Esophagus (tissue), 2 donors: ENCODE measurements around the gene KRT4. TPM values are rescaled to one million over a fixed set of nuclear protein-coding genes. Genes with fewer than 3 reads are reported as not detected.

Experiments
- H3K27ac ChIP-seq, 2 donors: one replicate each; pipeline ENCODE4 v1.5.1; 2013; ENCODE audit warnings: low read depth in 2 of 2, mild to moderate bottlenecking in 2 of 2, inconsistent platforms in 1 of 2, low read length in 1 of 2, moderate library complexity in 1 of 2
- H3K27me3 ChIP-seq, 2 donors: one replicate each; pipeline ENCODE4 v1.6.1; 2013; ENCODE audit warnings: low read length in 2 of 2, control low read depth in 1 of 2, mild to moderate bottlenecking in 1 of 2; ENCODE audit not compliant: insufficient read depth in 2 of 2, control insufficient read depth in 1 of 2
- H3K36me3 ChIP-seq, 2 donors: one replicate each; pipeline ENCODE4 v1.6.1; 2013; ENCODE audit warnings: low read length in 1 of 2; ENCODE audit not compliant: control insufficient read depth in 2 of 2, insufficient read depth in 2 of 2
- H3K4me1 ChIP-seq, 2 donors: one replicate each; pipeline ENCODE4 v1.6.1; 2013; ENCODE audit warnings: low read length in 1 of 2; ENCODE audit not compliant: control insufficient read depth in 2 of 2, insufficient read depth in 2 of 2
- H3K4me3 ChIP-seq, 2 donors: one replicate each; pipeline ENCODE4 v1.5.1; 2013; ENCODE audit warnings: low read length in 2 of 2, mild to moderate bottlenecking in 2 of 2, low read depth in 1 of 2, moderate library complexity in 1 of 2
- H3K9me3 ChIP-seq, 2 donors: one replicate each; pipeline ENCODE4 v1.6.1; 2013; ENCODE audit warnings: mild to moderate bottlenecking in 2 of 2, low read depth in 1 of 2, low read length in 1 of 2, moderate library complexity in 1 of 2; ENCODE audit not compliant: control insufficient read depth in 2 of 2, insufficient read depth in 1 of 2
- WGBS, 2 donors: extraction: QIAGEN DNeasy Blood & Tissue Kit; methylation state at CpG; one replicate each; pipeline ENCODE4 v1.1.7; 2013; 5-methylcytosine and 5-hydroxymethylcytosine counted together
- polyA plus RNA-seq, 2 donors: library from polyadenylated mRNA; stranded (reverse); fragments of 200-250 nt; gene quantifications; one replicate each; pipeline ENCODE4 v1.2.3, GENCODE V29; 2013
- donor health status: healthy with polysubstance abuse.
- donor health status: Bipolar disorder and iron deficiency.

KRT4 gene
- polyA plus RNA-seq, 2 donors, result 8,130 to 17,509 TPM

DNA sequence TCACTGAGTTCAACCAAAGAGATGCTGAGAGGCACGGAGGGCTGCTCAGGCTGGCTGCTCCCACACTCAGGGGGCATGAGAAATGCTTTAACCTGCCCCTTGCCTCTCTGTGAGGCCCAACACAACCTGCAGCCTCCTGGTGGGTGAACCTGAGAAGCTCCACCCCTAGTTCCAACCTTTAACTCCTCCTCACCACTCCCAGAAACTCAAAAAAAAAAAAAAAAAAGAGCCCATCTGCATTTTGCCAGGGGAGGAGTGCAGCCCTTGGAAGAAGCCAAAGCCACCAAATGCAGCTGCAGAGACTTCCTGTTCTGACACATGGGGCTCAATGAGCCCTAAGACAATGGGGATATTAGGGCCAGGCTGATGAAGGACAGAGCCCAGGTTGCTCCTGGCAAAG, 8.9 kb downstream of the KRT4 start:
- Histone ChIP-seq H3K36me3 (peaks cover 0 to 11% of the 10 kb centered on the region in 2 donors), H3K27ac (peak overlapping the region; percentile 53 to 88), H3K9me3 (no peaks in the 10 kb centered on the region), H3K4me1 (peaks cover 0 to 6% of the 10 kb centered on the region in 2 donors), H3K27me3 (no peaks in the 10 kb centered on the region), H3K4me3 (no peak overlapping the region)
- 25 to 39% methylated on average over 1 of the region's 1 CpG for WGBS, 2 donors

DNA sequence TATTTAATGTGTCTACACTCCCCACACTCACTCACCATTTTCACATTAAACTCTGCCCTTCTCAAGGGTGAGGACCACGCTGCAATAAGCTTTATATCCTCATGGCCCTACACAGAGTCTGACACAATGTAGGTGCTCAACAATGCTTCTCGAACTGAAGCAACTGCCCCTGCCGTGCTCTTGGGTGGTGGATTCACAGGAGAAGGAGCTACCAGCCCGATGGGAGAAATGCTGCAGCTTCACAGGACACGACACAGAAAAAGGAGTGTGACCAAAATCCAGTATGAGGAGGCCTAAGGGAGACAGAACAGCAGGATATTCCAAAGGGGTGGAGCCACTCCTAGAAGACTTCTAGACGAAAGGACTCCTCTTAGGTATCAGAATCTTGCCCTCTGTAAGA, 11.5 kb downstream of the KRT4 start:
- WGBS, 2 donors, result 69 to 71% methylated on average over 6 of the region's 6 CpGs
- H3K4me1 ChIP-seq, result peaks cover 0 to 7% of the 10 kb centered on the region in 2 donors

DNA sequence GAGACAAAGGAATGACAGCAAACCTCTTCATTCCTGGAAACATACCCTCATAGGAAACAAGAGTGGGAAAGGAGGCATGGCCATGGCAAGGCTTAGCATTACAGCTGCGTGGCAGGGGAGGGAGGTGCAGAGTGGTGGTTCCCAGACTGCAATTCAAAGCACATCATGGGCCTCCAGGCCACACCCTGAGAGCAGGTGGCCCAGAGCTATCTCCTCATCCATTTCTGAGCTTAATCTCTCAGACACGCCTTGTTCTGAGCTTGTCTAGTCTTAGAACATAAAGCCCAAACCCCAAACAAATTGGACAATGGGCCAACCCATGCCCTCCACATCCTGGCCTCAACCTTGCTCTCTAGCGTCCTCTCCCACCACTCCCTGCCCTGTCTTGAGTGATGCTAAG, 12.1 kb downstream of the KRT4 start:
- Histone ChIP-seq H3K9me3 (no peaks in the 10 kb centered on the region), H3K4me1 (peaks cover 0 to 7% of the 10 kb centered on the region in 2 donors), H3K4me3 (no peak overlapping the region), H3K27me3 (no peaks in the 10 kb centered on the region), H3K27ac (peak overlapping the region in 1 of 2 donors; percentile 58), H3K36me3 (no peaks in the 10 kb centered on the region)
- 55% methylated on average over 3 of the region's 3 CpGs for WGBS, 2 donors

More for the DNA sequence above, 11.5 kb downstream of the KRT4 start:
- peaks cover 0 to 3% of the 10 kb centered on the region in 2 donors for H3K36me3 ChIP-seq
- H3K27me3 ChIP-seq, result no peaks in the 10 kb centered on the region
- no peak overlapping the region for H3K4me3 ChIP-seq
- H3K9me3 ChIP-seq, result no peaks in the 10 kb centered on the region
- no peak overlapping the region for H3K27ac ChIP-seq

DNA sequence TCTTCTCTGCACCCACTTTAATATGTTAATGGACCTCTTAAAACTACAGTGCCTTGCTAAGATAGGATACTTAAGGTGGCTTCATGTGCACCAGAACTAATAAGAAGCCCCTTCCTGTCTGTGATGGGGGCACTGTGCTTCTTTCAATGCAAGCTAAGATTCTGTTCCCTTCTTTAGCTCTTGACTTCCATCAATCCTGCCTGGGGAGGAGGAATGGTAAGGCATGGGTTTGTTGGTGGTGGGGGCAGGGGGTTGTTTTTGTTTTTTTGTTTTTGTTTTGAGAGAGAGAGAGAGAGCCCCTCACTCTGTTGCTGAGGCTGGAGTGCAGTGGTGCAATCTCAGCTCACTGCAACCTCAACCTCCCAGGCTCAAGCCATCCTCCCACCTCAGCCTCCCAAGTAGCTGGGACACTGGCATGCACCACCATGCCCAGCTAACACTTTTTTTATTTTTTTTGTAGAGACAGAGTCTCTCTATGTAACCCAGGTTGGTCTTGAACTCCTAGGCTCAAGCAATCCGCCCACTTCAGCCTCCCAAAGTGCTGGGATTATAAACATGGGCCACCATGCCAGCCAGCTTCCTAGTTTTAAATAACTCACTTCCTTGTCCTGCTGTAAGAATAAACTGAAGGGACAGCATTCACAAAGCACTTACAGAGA, 13.5 kb downstream of the KRT4 start:
- WGBS, 2 donors, result 34 to 51% methylated on average over 1 of the region's 1 CpG
- H3K36me3 ChIP-seq, result no peaks in the 10 kb centered on the region
- H3K4me3 ChIP-seq, result no peak overlapping the region
- no peaks in the 10 kb centered on the region for H3K27me3 ChIP-seq
- peak overlapping the region in 1 of 2 donors; percentile 38 for H3K27ac ChIP-seq
- peaks cover 0 to 6% of the 10 kb centered on the region in 2 donors for H3K4me1 ChIP-seq
- no peaks in the 10 kb centered on the region for H3K9me3 ChIP-seq

DNA sequence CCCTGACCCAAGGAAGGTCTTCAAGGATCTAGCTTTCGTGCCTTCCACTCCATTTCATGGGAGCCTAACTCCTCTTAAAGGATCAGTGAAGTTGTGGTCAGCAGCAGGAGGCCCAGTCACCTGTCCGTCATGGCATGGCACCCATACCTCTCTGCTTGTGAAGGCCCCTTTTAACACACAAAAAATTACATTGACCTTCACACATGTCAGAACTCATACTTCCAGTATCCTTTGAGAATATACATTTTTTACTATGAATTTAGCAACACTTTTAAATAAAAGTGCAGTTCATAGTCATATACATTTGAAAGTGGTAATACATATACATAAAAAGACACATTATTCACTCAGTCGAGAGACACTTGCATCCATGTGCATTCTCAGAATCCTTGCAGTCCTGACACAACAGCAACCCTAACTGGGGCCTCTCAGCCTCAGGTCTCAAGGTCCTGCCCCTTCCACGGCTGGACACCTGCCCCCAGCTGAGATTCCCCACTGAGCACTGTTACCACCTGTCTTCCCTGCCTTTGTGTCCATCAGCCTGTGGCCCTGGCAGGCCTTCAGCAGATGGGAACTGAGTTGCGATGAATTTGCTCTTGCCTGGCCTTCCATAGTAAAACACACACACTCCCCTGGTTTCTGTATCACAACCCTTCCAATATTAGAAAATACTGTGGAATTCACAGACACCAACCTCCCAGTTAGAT, 14.3 kb downstream of the KRT4 start:
- no peak overlapping the region for H3K4me3 ChIP-seq
- H3K36me3 ChIP-seq, result no peaks in the 10 kb centered on the region
- peaks cover 0 to 3% of the 10 kb centered on the region in 2 donors for H3K4me1 ChIP-seq
- H3K27ac ChIP-seq, result peak overlapping the region; percentile 12 to 38
- no peaks in the 10 kb centered on the region for H3K9me3 ChIP-seq
- WGBS, 2 donors, result 67 to 73% methylated on average over 5 of the region's 5 CpGs
- H3K27me3 ChIP-seq, result no peaks in the 10 kb centered on the region

DNA sequence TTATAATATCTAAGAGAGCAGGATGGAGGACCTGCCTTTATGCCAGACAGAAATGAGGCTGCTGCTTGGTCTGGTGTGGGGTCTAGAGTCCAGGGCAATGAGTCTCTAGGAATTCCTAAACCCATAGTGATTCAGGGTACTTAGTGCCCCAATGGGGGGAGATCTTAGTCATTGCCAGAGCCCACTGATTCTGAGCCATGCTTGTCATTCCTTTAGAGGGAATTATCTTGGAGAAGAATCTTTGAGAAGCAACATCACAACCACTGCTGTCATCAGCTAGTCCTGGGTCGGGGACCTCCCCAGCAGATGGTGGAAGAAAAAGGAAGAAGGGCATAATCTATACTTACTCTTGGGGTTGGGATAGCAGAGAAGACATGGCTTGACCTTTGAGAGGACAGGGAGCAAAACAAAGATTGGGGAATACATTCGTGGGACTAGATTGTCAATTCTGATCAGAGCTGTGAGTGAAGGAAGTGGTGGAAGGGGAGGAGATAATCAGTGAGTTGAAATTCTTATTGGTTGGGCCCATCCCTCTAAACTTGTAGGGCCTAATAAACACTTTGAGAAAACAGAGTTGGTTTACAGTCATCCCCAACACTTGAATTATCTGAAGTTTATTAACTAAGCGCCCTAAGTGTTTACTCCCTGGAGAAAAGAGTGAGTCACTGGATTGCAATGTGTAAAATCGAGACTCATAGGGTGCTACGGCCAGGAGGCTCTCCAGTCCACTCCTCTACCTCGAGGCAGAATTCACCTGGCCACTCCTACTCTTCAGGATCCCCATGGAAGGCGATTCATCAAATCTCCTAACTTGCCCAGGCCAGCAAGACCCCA, 15.0 kb downstream of the KRT4 start:
- no peaks in the 10 kb centered on the region for H3K27me3 ChIP-seq
- no peaks in the 10 kb centered on the region for H3K36me3 ChIP-seq
- WGBS, 2 donors, result 45 to 48% methylated on average over 7 of the region's 7 CpGs
- H3K27ac ChIP-seq, result peak overlapping the region; percentile 12 to 50
- H3K4me1 ChIP-seq, result peaks cover 0 to 3% of the 10 kb centered on the region in 2 donors
- H3K4me3 ChIP-seq, result no peak overlapping the region
- H3K9me3 ChIP-seq, result no peaks in the 10 kb centered on the region

DNA sequence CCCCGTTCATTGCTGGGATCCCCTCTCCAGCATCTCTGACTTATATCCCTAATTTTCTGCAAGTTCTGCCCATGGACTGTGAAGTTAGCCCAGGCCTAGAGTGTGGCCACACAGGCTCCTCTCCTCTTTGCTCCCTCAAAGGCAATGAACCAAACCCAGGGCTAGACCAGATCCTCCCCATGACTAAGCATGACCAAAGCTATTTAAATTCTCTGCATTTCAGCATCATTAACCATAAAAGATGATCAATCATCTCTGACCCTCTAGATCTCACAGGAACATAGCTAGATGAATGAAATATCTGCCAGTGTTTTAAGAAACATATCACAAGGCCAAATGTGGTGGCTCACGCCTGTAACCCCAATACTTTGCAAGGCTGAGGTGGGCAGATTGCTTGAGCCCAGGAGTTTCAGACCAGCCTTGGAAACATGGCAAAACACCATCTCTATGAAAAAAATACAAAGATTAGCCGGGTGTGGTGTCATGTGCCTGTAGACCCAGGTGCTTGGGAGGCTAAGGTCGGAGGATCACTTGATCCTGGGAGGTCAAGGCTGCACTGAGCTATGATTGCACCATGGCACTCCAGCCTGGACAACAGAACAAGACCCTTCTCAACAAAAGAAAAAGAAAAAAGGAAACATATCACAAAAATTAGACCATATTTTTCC, 15.8 kb downstream of the KRT4 start:
- H3K4me1 ChIP-seq, result peaks cover 0 to 3% of the 10 kb centered on the region in 2 donors
- H3K36me3 ChIP-seq, result no peaks in the 10 kb centered on the region
- H3K9me3 ChIP-seq, result no peaks in the 10 kb centered on the region
- no peak overlapping the region for H3K27ac ChIP-seq
- WGBS, 2 donors, result 87 to 90% methylated on average over 4 of the region's 4 CpGs
- no peaks in the 10 kb centered on the region for H3K27me3 ChIP-seq
- no peak overlapping the region for H3K4me3 ChIP-seq

DNA sequence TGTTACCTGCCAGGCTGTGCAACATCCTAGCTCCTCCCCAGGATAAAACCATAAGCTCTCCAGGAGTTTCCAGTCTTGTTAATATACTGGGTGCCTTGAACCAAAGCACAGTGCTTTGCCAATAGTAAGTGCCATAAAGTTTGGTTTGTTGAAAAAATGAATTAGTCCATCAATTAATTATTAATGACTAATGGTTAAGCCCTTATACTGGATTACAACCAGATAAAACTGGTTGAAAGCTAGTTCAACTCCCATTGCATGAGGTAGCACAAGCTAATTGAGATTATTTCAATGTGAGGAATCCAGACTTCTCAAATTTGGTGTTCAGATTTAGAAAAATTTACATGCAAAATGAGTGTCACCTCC, 16.4 kb downstream of the KRT4 start:
- Histone ChIP-seq H3K27ac (no peak overlapping the region), H3K4me1 (peaks cover 0 to 3% of the 10 kb centered on the region in 2 donors), H3K4me3 (no peak overlapping the region), H3K27me3 (no peaks in the 10 kb centered on the region), H3K36me3 (no peaks in the 10 kb centered on the region), H3K9me3 (no peaks in the 10 kb centered on the region)

DNA sequence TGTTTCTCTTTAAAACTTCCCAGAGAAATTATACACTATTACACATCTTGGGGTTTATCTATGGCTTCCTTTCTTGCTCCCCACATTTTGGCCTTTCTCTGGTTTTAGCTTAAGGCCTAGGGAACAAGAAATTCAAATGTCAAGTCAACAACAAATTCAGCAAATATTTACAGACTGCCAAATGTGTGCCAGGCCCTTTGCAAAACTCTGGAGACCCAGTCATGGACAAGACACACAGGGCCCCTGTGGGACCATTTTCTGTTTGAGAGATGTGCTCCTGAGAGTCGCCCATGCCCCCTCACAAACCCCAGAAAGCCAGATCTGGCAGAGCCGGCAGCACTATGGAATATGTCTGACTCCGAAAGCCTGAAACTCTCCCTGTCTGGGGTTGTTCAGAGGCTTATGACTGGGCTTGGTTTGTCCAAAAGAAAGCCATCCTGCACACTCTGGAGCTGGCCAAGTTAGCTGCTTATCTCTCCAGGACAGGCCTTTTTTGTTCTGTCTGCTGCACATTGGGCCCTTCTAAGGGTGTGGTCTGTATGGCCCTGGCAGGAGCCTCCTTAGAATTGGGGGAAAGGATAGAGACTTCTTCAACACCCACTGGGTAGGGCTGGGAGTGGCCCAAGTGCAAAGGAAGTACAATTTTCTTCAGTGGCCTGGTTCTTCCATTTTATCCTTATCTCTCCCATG, 16.9 kb downstream of the KRT4 start:
- Histone ChIP-seq H3K27ac (no peak overlapping the region), H3K27me3 (no peaks in the 10 kb centered on the region), H3K9me3 (no peaks in the 10 kb centered on the region), H3K36me3 (no peaks in the 10 kb centered on the region), H3K4me1 (peaks cover 0 to 3% of the 10 kb centered on the region in 2 donors), H3K4me3 (no peak overlapping the region)
- WGBS, 2 donors, result 84 to 90% methylated on average over 3 of the region's 3 CpGs
